Neural cell (in vitro differentiated cells): Measurements from ENCODE around the gene MYBPC2. TPM values are rescaled to one million over a fixed set of nuclear protein-coding genes. Genes with fewer than 3 reads are reported as not detected.

Experiments used
- H2AFZ ChIP-seq: fragments of 200-600, 300-800 bp; sonication (generic), shearing (Covaris generic); 2 replicates; pipeline ENCODE4 v1.6.0; 2014; ENCODE audit warnings: low read depth, mild to moderate bottlenecking, antibody characterized with exemption, low read length, moderate library complexity
- H3F3A ChIP-seq: fragments of 200-600 bp; shearing (Covaris generic); 2 replicates; pipeline ENCODE4 v1.6.1; 2016; ENCODE audit warnings: mild to moderate bottlenecking, moderate library complexity, mixed read lengths, antibody characterized with exemption, low read length; ENCODE audit not compliant: insufficient read depth, poor library complexity, severe bottlenecking
- H3K27ac ChIP-seq: fragments of 200-600, 300-800 bp; sonication (generic), shearing (Covaris generic); 2 replicates; pipeline ENCODE4 v1.5.1; 2014; ENCODE audit warnings: mild to moderate bottlenecking, low read length, moderate library complexity
- H3K27me3 ChIP-seq: fragments of 300-800, 200-600 bp; sonication (generic), shearing (Covaris generic); 2 replicates; pipeline ENCODE4 v1.6.0; 2014; ENCODE audit warnings: mild to moderate bottlenecking, low read depth, low read length, moderate library complexity; ENCODE audit not compliant: insufficient read depth
- H3K36me3 ChIP-seq: fragments of 300-800, 200-600 bp; sonication (generic), shearing (Covaris generic); 2 replicates; pipeline ENCODE4 v1.5.1; 2014; ENCODE audit warnings: mild to moderate bottlenecking, antibody characterized with exemption, low read length, moderate library complexity; ENCODE audit not compliant: insufficient read depth
- H3K4me2 ChIP-seq: fragments of 300-800, 200-600 bp; sonication (generic), shearing (Covaris generic); 2 replicates; pipeline ENCODE4 v1.6.0; 2014; ENCODE audit warnings: mild to moderate bottlenecking, low read length
- H3K4me3 ChIP-seq: fragments of 300-800, 200-600 bp; sonication (generic), shearing (Covaris generic); 2 replicates; pipeline ENCODE4 v1.5.1; 2014; ENCODE audit warnings: mild to moderate bottlenecking, low read length, moderate library complexity
- H3K79me2 ChIP-seq: fragments of 200-600 bp; shearing (Covaris generic); replicated peaks from 2 replicates; pipeline ENCODE4 v1.6.0; 2014; ENCODE audit warnings: mild to moderate bottlenecking, low read length, moderate library complexity; ENCODE audit not compliant: insufficient read depth
- H3K9ac ChIP-seq: fragments of 300-800, 200-600 bp; sonication (generic), shearing (Covaris generic); 2 replicates; pipeline ENCODE4 v1.6.1; 2016; ENCODE audit warnings: mild to moderate bottlenecking, low read length, mixed read lengths
- H3K9me2 ChIP-seq: fragments of 200-600 bp; shearing (Covaris generic); 2 replicates; pipeline ENCODE4 v1.6.1; 2016; ENCODE audit warnings: mild to moderate bottlenecking, low read length, mixed read lengths; ENCODE audit not compliant: insufficient read depth
- H3K9me3 ChIP-seq: fragments of 200-600, 300-800 bp; sonication (generic), shearing (Covaris generic); 2 replicates; pipeline ENCODE4 v1.6.1; 2016; ENCODE audit warnings: mild to moderate bottlenecking, mixed run types, low read length, moderate library complexity, mixed read lengths
- H4K20me1 ChIP-seq: fragments of 200-600 bp; shearing (Covaris generic); 2 replicates; pipeline ENCODE4 v1.6.1; 2016; ENCODE audit warnings: mild to moderate bottlenecking, mixed run types; ENCODE audit not compliant: insufficient read depth
- CTCF ChIP-seq: fragments of 450-650 bp; IDR thresholded peaks from 2 replicates; pipeline ENCODE4 v1.5.1; 2014; ENCODE audit warnings: antibody characterized with exemption, mild to moderate bottlenecking, moderate library complexity; ENCODE audit not compliant: poor library complexity, severe bottlenecking
- EP300 ChIP-seq: fragments of 450-650 bp; conservative IDR thresholded peaks from 2 replicates; pipeline ENCODE4 v1.6.1; 2014; ENCODE audit warnings: antibody characterized with exemption, mild to moderate bottlenecking, moderate library complexity; ENCODE audit not compliant: poor library complexity, severe bottlenecking
- EZH2 ChIP-seq: fragments of 200-600, 300-800 bp; shearing (Covaris generic), sonication (generic); IDR thresholded peaks from 2 replicates; pipeline ENCODE4 v1.6.1; 2014; ENCODE audit warnings: antibody characterized with exemption, low read length, borderline replicate concordance, mild to moderate bottlenecking; ENCODE audit not compliant: insufficient read depth, poor library complexity, severe bottlenecking
- MXI1 ChIP-seq: fragments of 450-650 bp; conservative IDR thresholded peaks from 2 replicates; pipeline ENCODE4 v1.6.1; 2014; ENCODE audit warnings: antibody characterized with exemption, mild to moderate bottlenecking; ENCODE audit not compliant: poor library complexity, severe bottlenecking
- POLR2AphosphoS5 ChIP-seq: IDR thresholded peaks from 2 replicates; pipeline ENCODE4 v1.6.1; 2012
- RAD21 ChIP-seq: fragments of 450-650 bp; conservative IDR thresholded peaks from 2 replicates; pipeline ENCODE4 v1.6.1; 2014; ENCODE audit warnings: antibody characterized with exemption, mild to moderate bottlenecking, moderate library complexity
- REST ChIP-seq: IDR thresholded peaks from 2 replicates; pipeline ENCODE4 v1.6.1; 2012; ENCODE audit warnings: borderline replicate concordance
- SMC3 ChIP-seq: fragments of 450-650 bp; conservative IDR thresholded peaks from 2 replicates; pipeline ENCODE4 v1.6.1; 2014; ENCODE audit warnings: antibody characterized with exemption, mild to moderate bottlenecking, moderate library complexity; ENCODE audit not compliant: poor library complexity
- TAF1 ChIP-seq: IDR thresholded peaks from 2 replicates; pipeline ENCODE4 v1.6.1; 2012; ENCODE audit warnings: low read depth
- polyA plus RNA-seq: library from polyadenylated mRNA; depleted of rRNA; stranded (reverse); fragments of >200 nt; gene quantifications from 2 replicates; pipeline ENCODE4 v1.2.3, GENCODE V29; 2014

Gene MYBPC2
- polyA plus RNA-seq, 1 donor from 2014 or later, result not detected

GRCh38 chr19:50488389-50489194 lies 55.9 kb downstream of the MYBPC2 start:
- H3K27ac ChIP-seq, result no peak overlapping the region
- no peak overlapping the region for H3K4me3 ChIP-seq
- TF ChIP-seq REST (no peak), POLR2AphosphoS5 (no peak), RAD21 (no peak), TAF1 (no peak), CTCF (no peak), EP300 (no peak), EZH2 (no peak), MXI1 (no peak), SMC3 (no peak)
- no peak overlapping the region for H2AFZ ChIP-seq
- H3K79me2 ChIP-seq, result no peaks in the 10 kb centered on the region
- no peak overlapping the region for H3K4me2 ChIP-seq
- H4K20me1 ChIP-seq, result no peaks in the 10 kb centered on the region
- no peaks in the 10 kb centered on the region for H3K9me2 ChIP-seq
- no peaks in the 10 kb centered on the region for H3K36me3 ChIP-seq
- H3F3A ChIP-seq, result no peaks in the 10 kb centered on the region
- no peak overlapping the region for H3K9ac ChIP-seq
- H3K9me3 ChIP-seq, result no peaks in the 10 kb centered on the region
- peaks cover 34% of the 10 kb centered on the region for H3K27me3 ChIP-seq

GRCh38 chr19:50489461-50490011 lies 56.8 kb downstream of the MYBPC2 start:
- Histone ChIP-seq H4K20me1 (no peaks in the 10 kb centered on the region), H2AFZ (no peak overlapping the region), H3K79me2 (no peaks in the 10 kb centered on the region), H3K4me3 (no peak overlapping the region), H3K9me2 (no peaks in the 10 kb centered on the region), H3F3A (no peaks in the 10 kb centered on the region), H3K9ac (no peak overlapping the region), H3K9me3 (no peaks in the 10 kb centered on the region), H3K27me3 (peaks cover 34% of the 10 kb centered on the region), H3K27ac (no peak overlapping the region), H3K36me3 (no peaks in the 10 kb centered on the region), H3K4me2 (no peak overlapping the region)
- TF ChIP-seq POLR2AphosphoS5 (peak; percentile 9), REST (no peak)
